ENCODE data around the gene VCL. TPM values are rescaled to one million over a fixed set of nuclear protein-coding genes. Genes with fewer than 3 reads are reported as not detected.

The VCL gene
- 212 TPM for polyA plus RNA-seq (2013, experiment 1 of 2)
- 218 TPM for polyA plus RNA-seq (2013, experiment 2 of 2)

DNA sequence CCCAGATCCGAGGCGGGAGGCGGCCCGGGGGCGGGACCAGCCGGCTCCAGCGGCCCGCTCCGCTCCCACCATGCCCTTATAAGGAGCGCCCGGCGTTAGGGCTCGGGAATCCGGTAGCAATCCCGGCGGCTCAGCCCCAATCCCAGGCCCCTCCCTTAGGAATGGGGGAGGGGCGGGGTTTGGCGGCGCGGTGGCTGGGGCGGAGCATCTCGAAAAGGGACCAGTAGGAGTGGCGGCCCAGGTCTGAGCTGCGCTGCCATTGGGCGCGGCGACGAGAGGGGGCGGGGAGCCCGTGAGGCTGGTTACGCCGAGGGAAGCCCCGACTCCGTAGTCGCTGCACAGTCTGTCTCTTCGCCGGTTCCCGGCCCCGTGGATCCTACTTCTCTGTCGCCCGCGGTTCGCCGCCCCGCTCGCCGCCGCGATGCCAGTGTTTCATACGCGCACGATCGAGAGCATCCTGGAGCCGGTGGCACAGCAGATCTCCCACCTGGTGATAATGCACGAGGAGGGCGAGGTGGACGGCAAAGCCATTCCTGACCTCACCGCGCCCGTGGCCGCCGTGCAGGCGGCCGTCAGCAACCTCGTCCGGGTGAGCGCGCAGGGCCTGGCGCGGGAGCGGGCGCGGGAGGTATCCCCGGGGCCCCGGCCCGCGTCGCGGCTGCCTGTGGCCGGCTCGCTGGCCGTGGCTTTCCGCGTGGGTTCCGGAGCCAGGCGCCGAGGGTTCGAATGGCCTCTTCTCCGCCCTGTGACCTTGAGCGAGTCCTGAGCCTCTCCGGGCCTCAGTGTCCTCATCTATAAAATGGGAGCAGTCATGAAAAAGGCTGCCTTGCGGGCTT is at the start of gene VCL:
Gene VCL (plus strand): TSS at position 330 of the 836 bp plus-strand sequence. CDS start 92 bp downstream, at position 422.
- Histone ChIP-seq H3K18ac (ENCODE audit: low read length) (peak within 1 kb of the TSS; percentile 46), H3K27ac (ENCODE audit: low read depth, low read length) (peak within 1 kb of the TSS; percentile 88), H3K27me3 (ENCODE audit: insufficient read depth, low read length, poor library complexity) (no peaks in the 10 kb centered on the region), H3K4ac (ENCODE audit: low read depth, low read length) (no peak within 1 kb of the TSS), H3K56ac (ENCODE audit: low read length) (peak within 1 kb of the TSS; percentile 99), H2BK120ac (ENCODE audit: low read depth, low read length) (no peak within 1 kb of the TSS), H4K5ac (ENCODE audit: low read length) (no peak within 1 kb of the TSS), H3K36me3 (ENCODE audit: control insufficient read depth, insufficient read depth, low read length) (no peaks in the 10 kb centered on the region), H3K9ac (ENCODE audit: low read length) (peak within 1 kb of the TSS; percentile 99), H3K4me1 (ENCODE audit: control insufficient read depth, low read depth, low read length) (peaks cover 2% of the 10 kb centered on the region), H4K8ac (ENCODE audit: low read depth, low read length) (no peak within 1 kb of the TSS), H2AK5ac (ENCODE audit: low read length) (peak within 1 kb of the TSS; percentile 75), H3K79me2 (ENCODE audit: control insufficient read depth, insufficient read depth, low read length) (peaks cover 46% of the 10 kb centered on the region), H2BK5ac (ENCODE audit: low read length) (peak within 1 kb of the TSS; percentile 93), H3K79me1 (ENCODE audit: low read length) (peaks cover 3% of the 10 kb centered on the region), H3K23ac (ENCODE audit: low read length) (peak within 1 kb of the TSS; percentile 98), H2BK15ac (replicated peaks; ENCODE audit: low read depth) (no peak within 1 kb of the TSS), H3K4me3 (ENCODE audit: low read length) (peak within 1 kb of the TSS; percentile 99), H3K4me2 (ENCODE audit: low read length) (peak within 1 kb of the TSS; percentile 100)
- peak; percentile 99 for DNase-seq
- WGBS (ENCODE audit: extremely low coverage, insufficient coverage, low lambda C conversion rate), result no CpG with 5 or more reads among the region's 92 CpGs

GRCh38 chr10:73948947-73949633 is 48.8 kb upstream of the VCL start:
- Histone ChIP-seq H4K5ac (ENCODE audit: low read length) (no peak overlapping the region), H3K18ac (ENCODE audit: low read length) (no peak overlapping the region), H2BK120ac (ENCODE audit: low read depth, low read length) (no peak overlapping the region), H3K36me3 (ENCODE audit: control insufficient read depth, insufficient read depth, low read length) (no peaks in the 10 kb centered on the region), H2BK5ac (ENCODE audit: low read length) (no peak overlapping the region), H2AK5ac (ENCODE audit: low read length) (no peak overlapping the region), H3K4me2 (ENCODE audit: low read length) (no peak overlapping the region), H3K56ac (ENCODE audit: low read length) (peak overlapping the region; percentile 25), H3K9ac (ENCODE audit: low read length) (no peak overlapping the region), H3K4me3 (ENCODE audit: low read length) (no peak overlapping the region), H4K8ac (ENCODE audit: low read depth, low read length) (no peak overlapping the region), H3K27ac (ENCODE audit: low read depth, low read length) (no peak overlapping the region), H3K27me3 (ENCODE audit: insufficient read depth, low read length, poor library complexity) (no peaks in the 10 kb centered on the region), H3K79me1 (ENCODE audit: low read length) (no peaks in the 10 kb centered on the region), H3K23ac (ENCODE audit: low read length) (no peak overlapping the region), H2BK15ac (replicated peaks; ENCODE audit: low read depth) (no peak overlapping the region), H3K4ac (ENCODE audit: low read depth, low read length) (no peak overlapping the region), H3K4me1 (ENCODE audit: control insufficient read depth, low read depth, low read length) (no peaks in the 10 kb centered on the region), H3K79me2 (ENCODE audit: control insufficient read depth, insufficient read depth, low read length) (no peaks in the 10 kb centered on the region)
- WGBS (ENCODE audit: extremely low coverage, insufficient coverage, low lambda C conversion rate), result no CpG with 5 or more reads among the region's 10 CpGs
- no peak for DNase-seq

DNA sequence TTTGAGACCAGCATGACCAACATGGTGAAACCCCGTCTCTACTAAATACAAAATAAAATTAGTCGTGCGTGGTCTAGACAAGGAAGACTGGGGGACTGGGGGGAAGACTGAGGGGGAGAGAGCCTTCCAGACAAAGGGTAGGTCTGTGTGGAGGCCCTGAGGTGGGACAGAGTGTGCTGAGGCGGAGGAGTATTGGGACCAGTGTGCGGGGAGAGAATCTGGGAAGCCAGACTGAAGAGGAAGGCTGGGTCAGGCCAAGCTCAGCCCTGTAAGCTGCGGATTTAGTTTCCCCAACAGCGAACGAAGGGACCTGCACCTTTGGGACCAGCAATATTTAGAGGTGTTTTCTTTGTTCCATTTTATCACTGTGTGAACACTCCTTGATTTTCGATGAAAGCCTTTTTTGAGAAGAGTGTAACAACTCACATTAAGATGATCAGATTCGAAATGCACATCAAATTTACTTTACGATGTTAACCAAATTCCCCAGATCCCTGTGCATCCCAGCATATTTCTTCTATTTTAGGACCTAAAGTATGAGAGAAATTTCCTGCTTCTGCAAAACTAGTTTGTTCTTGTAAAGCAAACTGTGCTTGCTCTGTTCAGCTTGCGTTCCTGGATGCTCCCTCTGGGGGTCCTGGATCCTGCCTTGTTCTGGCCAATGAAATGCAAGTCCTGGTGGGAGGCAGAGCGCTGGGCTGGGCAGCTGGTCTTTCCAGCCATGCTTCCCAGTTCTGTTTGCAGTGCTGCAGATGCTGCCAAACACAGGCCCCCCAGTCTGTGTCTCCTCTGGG is 47.6 kb upstream of the VCL start:
- whole genome bisulfite sequencing (ENCODE audit: extremely low coverage, insufficient coverage, low lambda C conversion rate), result no CpG with 5 or more reads among the region's 13 CpGs
- Histone ChIP-seq H3K9ac (ENCODE audit: low read length) (no peak overlapping the region), H3K36me3 (ENCODE audit: control insufficient read depth, insufficient read depth, low read length) (no peaks in the 10 kb centered on the region), H2BK5ac (ENCODE audit: low read length) (no peak overlapping the region), H3K23ac (ENCODE audit: low read length) (no peak overlapping the region), H2AK5ac (ENCODE audit: low read length) (no peak overlapping the region), H2BK15ac (replicated peaks; ENCODE audit: low read depth) (no peak overlapping the region), H3K4me3 (ENCODE audit: low read length) (no peak overlapping the region), H4K8ac (ENCODE audit: low read depth, low read length) (no peak overlapping the region), H3K56ac (ENCODE audit: low read length) (no peak overlapping the region), H3K4me2 (ENCODE audit: low read length) (no peak overlapping the region), H3K27ac (ENCODE audit: low read depth, low read length) (no peak overlapping the region), H3K18ac (ENCODE audit: low read length) (no peak overlapping the region), H3K79me1 (ENCODE audit: low read length) (no peaks in the 10 kb centered on the region), H3K27me3 (ENCODE audit: insufficient read depth, low read length, poor library complexity) (no peaks in the 10 kb centered on the region), H2BK120ac (ENCODE audit: low read depth, low read length) (no peak overlapping the region), H3K79me2 (ENCODE audit: control insufficient read depth, insufficient read depth, low read length) (no peaks in the 10 kb centered on the region), H3K4ac (ENCODE audit: low read depth, low read length) (no peak overlapping the region), H4K5ac (ENCODE audit: low read length) (no peak overlapping the region), H3K4me1 (ENCODE audit: control insufficient read depth, low read depth, low read length) (no peaks in the 10 kb centered on the region)
- peak; percentile 44 for DNase-seq

DNA sequence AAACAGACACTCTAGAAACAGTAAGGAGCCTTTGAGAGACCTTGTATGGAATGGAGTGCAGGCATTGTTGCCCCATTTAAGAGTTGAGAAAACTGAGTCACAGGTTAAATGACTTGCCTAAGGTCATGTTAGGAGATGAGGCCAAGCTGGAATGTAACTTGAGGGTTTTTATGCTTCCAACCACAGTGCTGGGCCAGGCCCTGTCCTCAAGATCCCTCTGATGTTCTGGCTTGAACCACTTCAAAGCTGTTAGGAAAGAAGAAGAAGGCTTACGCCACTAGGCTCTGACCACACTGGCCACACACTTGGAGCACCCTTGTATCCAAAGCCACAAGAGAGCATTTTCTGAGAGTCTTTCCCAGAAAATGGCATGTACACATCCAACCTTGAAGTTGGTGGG is 44.3 kb upstream of the VCL start:
- no peak for DNase-seq
- Histone ChIP-seq H3K4ac (ENCODE audit: low read depth, low read length) (no peak overlapping the region), H4K5ac (ENCODE audit: low read length) (no peak overlapping the region), H3K79me1 (ENCODE audit: low read length) (no peaks in the 10 kb centered on the region), H2AK5ac (ENCODE audit: low read length) (no peak overlapping the region), H3K36me3 (ENCODE audit: control insufficient read depth, insufficient read depth, low read length) (no peaks in the 10 kb centered on the region), H2BK5ac (ENCODE audit: low read length) (no peak overlapping the region), H3K9ac (ENCODE audit: low read length) (no peak overlapping the region), H4K8ac (ENCODE audit: low read depth, low read length) (no peak overlapping the region), H3K79me2 (ENCODE audit: control insufficient read depth, insufficient read depth, low read length) (no peaks in the 10 kb centered on the region), H3K27ac (ENCODE audit: low read depth, low read length) (no peak overlapping the region), H2BK15ac (replicated peaks; ENCODE audit: low read depth) (no peak overlapping the region), H3K4me2 (ENCODE audit: low read length) (no peak overlapping the region), H3K27me3 (ENCODE audit: insufficient read depth, low read length, poor library complexity) (no peaks in the 10 kb centered on the region), H3K23ac (ENCODE audit: low read length) (no peak overlapping the region), H3K4me1 (ENCODE audit: control insufficient read depth, low read depth, low read length) (peaks cover 3% of the 10 kb centered on the region), H3K56ac (ENCODE audit: low read length) (no peak overlapping the region), H3K18ac (ENCODE audit: low read length) (no peak overlapping the region), H2BK120ac (ENCODE audit: low read depth, low read length) (no peak overlapping the region), H3K4me3 (ENCODE audit: low read length) (no peak overlapping the region)
- no CpG with 5 or more reads among the region's 1 CpG for WGBS (ENCODE audit: extremely low coverage, insufficient coverage, low lambda C conversion rate)

GRCh38 chr10:73954737-73955136 is 43.2 kb upstream of the VCL start:
- no peak overlapping the region for H2BK120ac ChIP-seq (ENCODE audit: low read depth, low read length)
- no peak overlapping the region for H2BK15ac ChIP-seq (replicated peaks; ENCODE audit: low read depth)
- H3K36me3 ChIP-seq (ENCODE audit: control insufficient read depth, insufficient read depth, low read length), result no peaks in the 10 kb centered on the region
- H3K27me3 ChIP-seq (ENCODE audit: insufficient read depth, low read length, poor library complexity), result no peaks in the 10 kb centered on the region
- H2AK5ac ChIP-seq (ENCODE audit: low read length), result no peak overlapping the region
- H3K4me2 ChIP-seq (ENCODE audit: low read length), result no peak overlapping the region
- no peak overlapping the region for H3K18ac ChIP-seq (ENCODE audit: low read length)
- H3K4me3 ChIP-seq (ENCODE audit: low read length), result no peak overlapping the region
- no peak for DNase-seq
- no peak overlapping the region for H2BK5ac ChIP-seq (ENCODE audit: low read length)
- H3K79me1 ChIP-seq (ENCODE audit: low read length), result no peaks in the 10 kb centered on the region
- H3K4ac ChIP-seq (ENCODE audit: low read depth, low read length), result no peak overlapping the region
- H3K56ac ChIP-seq (ENCODE audit: low read length), result no peak overlapping the region
- H4K8ac ChIP-seq (ENCODE audit: low read depth, low read length), result no peak overlapping the region
- no peak overlapping the region for H3K27ac ChIP-seq (ENCODE audit: low read depth, low read length)
- no peaks in the 10 kb centered on the region for H3K79me2 ChIP-seq (ENCODE audit: control insufficient read depth, insufficient read depth, low read length)
- H3K9ac ChIP-seq (ENCODE audit: low read length), result no peak overlapping the region
- H3K23ac ChIP-seq (ENCODE audit: low read length), result no peak overlapping the region
- peaks cover 3% of the 10 kb centered on the region for H3K4me1 ChIP-seq (ENCODE audit: control insufficient read depth, low read depth, low read length)
- no peak overlapping the region for H4K5ac ChIP-seq (ENCODE audit: low read length)
- WGBS (ENCODE audit: extremely low coverage, insufficient coverage, low lambda C conversion rate), result no CpG with 5 or more reads among the region's 2 CpGs

Measured in mesendoderm (in vitro differentiated cells).